GM23248 (cell line): Measurements from ENCODE around the gene GYG2.

ENCODE experiments used
- EZH2 ChIP-seq: fragments of 200-600 bp; sonication (generic); IDR thresholded peaks from 2 replicates; pipeline ENCODE4 v1.6.1; 2018; ENCODE audit warnings: antibody characterized with exemption, mild to moderate bottlenecking; ENCODE audit not compliant: insufficient read depth, poor library complexity, severe bottlenecking
- EZH2phosphoT487 ChIP-seq: fragments of 200-600 bp; sonication (generic); IDR thresholded peaks from 2 replicates; pipeline ENCODE4 v1.6.1; 2018; ENCODE audit warnings: antibody characterized with exemption, moderate library complexity, mild to moderate bottlenecking, low read depth; ENCODE audit not compliant: insufficient read depth

DNA sequence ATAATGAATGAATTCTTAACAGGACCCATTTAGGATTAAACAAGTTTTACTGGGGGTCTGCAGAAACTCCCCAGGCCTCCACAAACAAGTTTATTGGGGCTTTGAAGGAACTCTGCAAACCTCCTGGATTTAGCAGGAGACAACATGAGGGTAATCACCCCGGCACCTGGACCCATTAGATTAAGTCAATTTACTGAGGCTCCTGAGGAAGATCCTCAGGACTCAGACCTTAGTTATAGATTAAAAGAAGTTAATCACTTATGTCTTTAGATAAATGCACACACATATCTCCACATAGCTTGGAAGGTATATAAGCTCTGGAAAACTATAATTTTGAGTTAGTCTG lies 47.5 kb upstream of the GYG2 start:
- no peak for TF ChIP-seq EZH2
- no peak for TF ChIP-seq EZH2phosphoT487
